A549 (cell line): ENCODE results near the gene ADCY2.

Experiments used
- BHLHE40 ChIP-seq: IDR thresholded peaks from 2 replicates; pipeline ENCODE4 v1.6.1; 2012; ENCODE audit warnings: low read depth, low read length, inconsistent platforms
- CTCF ChIP-seq: fragments of >200 bp; sonication (Bioruptor Twin); formaldehyde crosslinking; IDR thresholded peaks from 3 replicates; pipeline ENCODE4 v1.5.1; 2016
- ESRRA ChIP-seq: fragments of 150-350 bp; IDR thresholded peaks from 2 replicates; pipeline ENCODE4 v1.6.1; 2014; ENCODE audit warnings: mild to moderate bottlenecking, low read length, borderline replicate concordance
- MYC ChIP-seq: IDR thresholded peaks from 2 replicates; pipeline ENCODE4 v1.6.1; 2012; ENCODE audit warnings: mild to moderate bottlenecking, inconsistent platforms, low read length, improper control_type of control experiment, borderline replicate concordance
- POLR2A ChIP-seq: IDR thresholded peaks from 2 replicates; pipeline ENCODE4 v1.6.1; 2012; ENCODE audit warnings: mild to moderate bottlenecking, low read length
- RAD21 ChIP-seq, 2 experiments: fragments of >200 bp in 1 of 2; sonication (Bioruptor Twin) in 1 of 2; formaldehyde crosslinking in 1 of 2; IDR thresholded peaks in 1 of 2; conservative IDR thresholded peaks in 1 of 2; 2 replicates in 1 of 2; 3 replicates in 1 of 2; pipeline ENCODE4 v1.6.1; 2012 to 2018; ENCODE audit warnings: inconsistent platforms in 1 of 2
- RFX5 ChIP-seq: fragments of 450-650 bp; IDR thresholded peaks from 2 replicates; pipeline ENCODE4 v1.7.1; 2014; ENCODE audit warnings: antibody characterized with exemption, mild to moderate bottlenecking, moderate library complexity
- RNF2 ChIP-seq: fragments of 200-600 bp; sonication (generic); IDR thresholded peaks from 2 replicates; pipeline ENCODE4 v1.6.1; 2016; ENCODE audit warnings: low read depth, mild to moderate bottlenecking, antibody characterized with exemption, moderate library complexity, borderline replicate concordance
- ZNF302 ChIP-seq: fragments of 250-450 bp; sonication (Bioruptor Pico); IDR thresholded peaks from 2 replicates; pipeline ENCODE4 v1.9.0; 2021; ENCODE audit warnings: inconsistent platforms, mild to moderate bottlenecking, moderate library complexity
- TF ChIP-seq, protein P1 (sequence below): fragments of 200-600 bp; sonication (generic); IDR thresholded peaks from 2 replicates; pipeline ENCODE4 v1.6.1; 2016; ENCODE audit warnings: antibody characterized with exemption, mild to moderate bottlenecking, moderate library complexity

DNA sequence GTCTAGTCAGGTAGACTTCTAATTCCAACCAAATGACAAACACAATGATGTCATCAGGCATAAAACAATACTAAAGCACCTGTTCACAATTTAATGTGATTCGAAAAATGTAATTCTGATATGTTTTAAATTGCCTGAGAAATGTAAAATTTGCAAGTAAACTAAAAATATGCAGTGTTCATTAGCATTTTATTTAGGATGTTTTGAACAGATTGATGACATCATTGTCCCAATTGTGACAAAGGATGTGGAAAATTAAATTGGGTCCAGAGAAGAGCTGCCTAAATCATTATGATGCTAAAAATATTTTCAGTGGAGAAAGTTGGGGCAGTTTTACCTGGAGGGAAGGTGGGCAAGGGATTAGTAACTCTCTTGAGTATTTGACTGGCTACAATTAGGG is 368.5 kb downstream of the ADCY2 start:
- no peak for TF ChIP-seq CTCF
- TF ChIP-seq MYC: no peak
- no peak for TF ChIP-seq POLR2A
- no peak for TF ChIP-seq RFX5
- TF ChIP-seq ESRRA: no peak
- TF ChIP-seq, protein P1, sequence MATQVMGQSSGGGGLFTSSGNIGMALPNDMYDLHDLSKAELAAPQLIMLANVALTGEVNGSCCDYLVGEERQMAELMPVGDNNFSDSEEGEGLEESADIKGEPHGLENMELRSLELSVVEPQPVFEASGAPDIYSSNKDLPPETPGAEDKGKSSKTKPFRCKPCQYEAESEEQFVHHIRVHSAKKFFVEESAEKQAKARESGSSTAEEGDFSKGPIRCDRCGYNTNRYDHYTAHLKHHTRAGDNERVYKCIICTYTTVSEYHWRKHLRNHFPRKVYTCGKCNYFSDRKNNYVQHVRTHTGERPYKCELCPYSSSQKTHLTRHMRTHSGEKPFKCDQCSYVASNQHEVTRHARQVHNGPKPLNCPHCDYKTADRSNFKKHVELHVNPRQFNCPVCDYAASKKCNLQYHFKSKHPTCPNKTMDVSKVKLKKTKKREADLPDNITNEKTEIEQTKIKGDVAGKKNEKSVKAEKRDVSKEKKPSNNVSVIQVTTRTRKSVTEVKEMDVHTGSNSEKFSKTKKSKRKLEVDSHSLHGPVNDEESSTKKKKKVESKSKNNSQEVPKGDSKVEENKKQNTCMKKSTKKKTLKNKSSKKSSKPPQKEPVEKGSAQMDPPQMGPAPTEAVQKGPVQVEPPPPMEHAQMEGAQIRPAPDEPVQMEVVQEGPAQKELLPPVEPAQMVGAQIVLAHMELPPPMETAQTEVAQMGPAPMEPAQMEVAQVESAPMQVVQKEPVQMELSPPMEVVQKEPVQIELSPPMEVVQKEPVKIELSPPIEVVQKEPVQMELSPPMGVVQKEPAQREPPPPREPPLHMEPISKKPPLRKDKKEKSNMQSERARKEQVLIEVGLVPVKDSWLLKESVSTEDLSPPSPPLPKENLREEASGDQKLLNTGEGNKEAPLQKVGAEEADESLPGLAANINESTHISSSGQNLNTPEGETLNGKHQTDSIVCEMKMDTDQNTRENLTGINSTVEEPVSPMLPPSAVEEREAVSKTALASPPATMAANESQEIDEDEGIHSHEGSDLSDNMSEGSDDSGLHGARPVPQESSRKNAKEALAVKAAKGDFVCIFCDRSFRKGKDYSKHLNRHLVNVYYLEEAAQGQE: no peak
- no peak for TF ChIP-seq BHLHE40
- no peak for TF ChIP-seq RAD21 (conservative IDR thresholded peaks at IDR 0.05 in 1 of 2, IDR thresholded peaks at IDR 0.05 in 1 of 2)
- no peak for TF ChIP-seq ZNF302 (CRISPR knock-in tag)
- TF ChIP-seq RNF2: no peak
